ENCODE data around the gene OR9A4. TPM values are rescaled to one million over a fixed set of nuclear protein-coding genes. Genes with fewer than 3 reads are reported as not detected.

Gene OR9A4, protein sequence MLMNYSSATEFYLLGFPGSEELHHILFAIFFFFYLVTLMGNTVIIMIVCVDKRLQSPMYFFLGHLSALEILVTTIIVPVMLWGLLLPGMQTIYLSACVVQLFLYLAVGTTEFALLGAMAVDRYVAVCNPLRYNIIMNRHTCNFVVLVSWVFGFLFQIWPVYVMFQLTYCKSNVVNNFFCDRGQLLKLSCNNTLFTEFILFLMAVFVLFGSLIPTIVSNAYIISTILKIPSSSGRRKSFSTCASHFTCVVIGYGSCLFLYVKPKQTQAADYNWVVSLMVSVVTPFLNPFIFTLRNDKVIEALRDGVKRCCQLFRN
- not detected for total RNA-seq

DNA sequence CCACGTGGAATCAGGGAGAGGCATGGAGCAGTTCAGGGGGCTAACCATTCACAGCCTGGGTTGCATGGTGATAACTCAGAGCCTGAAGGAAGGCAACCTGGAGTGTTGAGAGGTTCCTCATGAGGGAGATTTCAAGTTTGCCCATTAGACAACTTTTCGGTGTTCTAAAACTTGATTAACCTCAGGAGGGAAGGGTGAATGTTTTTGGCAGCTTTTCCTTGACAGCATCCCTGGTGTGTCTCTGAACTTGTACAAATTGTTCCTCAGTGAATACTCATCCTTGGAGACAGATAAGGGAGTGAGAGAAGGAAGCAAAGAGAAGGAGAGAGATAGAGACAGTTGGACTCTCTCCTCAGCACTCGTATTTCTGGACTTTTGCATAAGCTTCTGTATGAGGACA lies at the start of gene OR9A4:
Gene OR9A4, plus strand, starts transcription at position 301 of the 400 bp plus-strand sequence. CDS start 2,477 bp downstream, outside the sequence.
- no peak for DNase-seq (ENCODE audit: low spot score)
- Histone ChIP-seq H3K27me3 (replicated peaks; ENCODE audit: insufficient read depth) (no peaks in the 10 kb centered on the region), H3K27ac (no peak within 1 kb of the TSS), H3K4me1 (replicated peaks) (no peaks in the 10 kb centered on the region), H3K9me3 (no peaks in the 10 kb centered on the region), H3K36me3 (no peaks in the 10 kb centered on the region), H3K4me3 (no peak within 1 kb of the TSS)
- WGBS = 84% methylated on average over 3 of the region's 3 CpGs
- intact Hi-C loops (cut with DNase I) = no loop called here
- TF ChIP-seq POLR2AphosphoS5 (IDR thresholded peaks at IDR 0.05) (no peak), CTCF (IDR thresholded peaks at IDR 0.05) (no peak), POLR2A (IDR thresholded peaks at IDR 0.05) (no peak)

GRCh38 chr7:141866974-141867373 lies 49.2 kb upstream of the OR9A4 start:
- TF ChIP-seq POLR2AphosphoS5 (IDR thresholded peaks at IDR 0.05) (no peak), POLR2A (IDR thresholded peaks at IDR 0.05) (no peak), CTCF (IDR thresholded peaks at IDR 0.05) (no peak)
- DNase-seq (ENCODE audit: low spot score) = no peak
- Histone ChIP-seq H3K9me3 (no peaks in the 10 kb centered on the region), H3K4me1 (replicated peaks) (no peaks in the 10 kb centered on the region), H3K27ac (no peak overlapping the region), H3K27me3 (replicated peaks; ENCODE audit: insufficient read depth) (no peaks in the 10 kb centered on the region), H3K4me3 (no peak overlapping the region), H3K36me3 (no peaks in the 10 kb centered on the region)
- 95% methylated on average over 2 of the region's 2 CpGs for WGBS
- intact Hi-C loops (cut with DNase I) = no loop called here

DNA sequence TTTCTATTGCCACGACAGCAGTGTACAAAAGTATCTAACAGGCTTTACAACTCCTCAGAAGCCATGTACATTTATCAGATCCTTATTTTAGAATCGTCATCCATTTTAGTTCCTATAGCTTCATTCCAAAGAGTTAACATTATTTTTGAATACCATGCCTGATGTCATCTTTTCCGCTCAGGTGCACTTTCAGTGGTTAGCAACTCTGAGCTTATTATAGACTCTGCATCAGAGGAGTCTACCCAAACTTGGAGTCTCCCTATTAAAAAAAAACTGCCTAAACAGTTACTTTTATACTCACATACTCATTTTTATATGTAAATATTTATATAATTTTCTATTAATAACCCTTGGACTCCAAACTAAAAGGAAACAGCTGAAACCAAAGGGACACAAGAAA lies 43.3 kb upstream of the OR9A4 start:
- no peak overlapping the region for H3K4me3 ChIP-seq
- H3K27ac ChIP-seq = no peak overlapping the region
- intact Hi-C loops (cut with DNase I) = no loop called here
- no peak for TF ChIP-seq POLR2AphosphoS5 (IDR thresholded peaks at IDR 0.05)
- no peak for TF ChIP-seq CTCF (IDR thresholded peaks at IDR 0.05)
- TF ChIP-seq POLR2A (IDR thresholded peaks at IDR 0.05) = no peak
- no peaks in the 10 kb centered on the region for H3K36me3 ChIP-seq
- H3K9me3 ChIP-seq = no peaks in the 10 kb centered on the region
- no peaks in the 10 kb centered on the region for H3K4me1 ChIP-seq (replicated peaks)
- no peaks in the 10 kb centered on the region for H3K27me3 ChIP-seq (replicated peaks; ENCODE audit: insufficient read depth)
- 95% methylated on average over 3 of the region's 3 CpGs for WGBS
- DNase-seq (ENCODE audit: low spot score) = no peak

- no peak overlapping the region for H3K4me3 ChIP-seq
- TF ChIP-seq POLR2AphosphoS5 (IDR thresholded peaks at IDR 0.05) = no peak
- TF ChIP-seq CTCF (IDR thresholded peaks at IDR 0.05) = no peak
- no peak for TF ChIP-seq POLR2A (IDR thresholded peaks at IDR 0.05)
- WGBS = 68% methylated on average over 3 of the region's 3 CpGs
- no peaks in the 10 kb centered on the region for H3K27me3 ChIP-seq (replicated peaks; ENCODE audit: insufficient read depth)
- H3K4me1 ChIP-seq (replicated peaks) = no peaks in the 10 kb centered on the region
- intact Hi-C loops (cut with DNase I) = no loop called here
- H3K9me3 ChIP-seq = no peaks in the 10 kb centered on the region
- DNase-seq (ENCODE audit: low spot score) = no peak
- no peak overlapping the region for H3K27ac ChIP-seq
- no peaks in the 10 kb centered on the region for H3K36me3 ChIP-seq
Measured at GRCh38 chr7:141874787-141875186, 41.4 kb upstream of the OR9A4 start.

GRCh38 chr7:141875453-141875852 lies 40.7 kb upstream of the OR9A4 start:
- no peak for DNase-seq (ENCODE audit: low spot score)
- no peaks in the 10 kb centered on the region for H3K36me3 ChIP-seq

More at GRCh38 chr7:141875453-141875852, 40.7 kb upstream of the OR9A4 start:
- TF ChIP-seq POLR2AphosphoS5 (IDR thresholded peaks at IDR 0.05) (no peak), POLR2A (IDR thresholded peaks at IDR 0.05) (no peak), CTCF (IDR thresholded peaks at IDR 0.05) (no peak)
- 95% methylated on average over 2 of the region's 2 CpGs for WGBS
- Histone ChIP-seq H3K4me3 (no peak overlapping the region), H3K9me3 (no peaks in the 10 kb centered on the region), H3K27ac (no peak overlapping the region), H3K4me1 (replicated peaks) (no peaks in the 10 kb centered on the region), H3K27me3 (replicated peaks; ENCODE audit: insufficient read depth) (no peaks in the 10 kb centered on the region)
- intact Hi-C loops (cut with DNase I) = no loop called here
